Vagina (tissue), 2 donors: Measurements from ENCODE around the gene BPTF.

Source experiments
- POLR2A ChIP-seq, 2 donors: fragments of 450-650 bp; IDR thresholded peaks; one replicate each; pipeline ENCODE4 v1.6.1; 2017; ENCODE audit warnings: antibody characterized with exemption in 2 of 2, mild to moderate bottlenecking in 2 of 2, moderate library complexity in 2 of 2
- POLR2AphosphoS5 ChIP-seq, 2 donors: sonication (generic); formaldehyde crosslinking; IDR thresholded peaks; one replicate each; pipeline ENCODE4 v1.9.0; 2017; ENCODE audit warnings: antibody characterized with exemption in 2 of 2, mild to moderate bottlenecking in 2 of 2, low read depth in 1 of 2; ENCODE audit not compliant: insufficient read depth in 1 of 2
- TF ChIP-seq, protein P1 (sequence below), 3 experiments: fragments of 450-650 bp in 2 of 3; fragments of 200-600 bp in 1 of 3; sonication (generic) in 1 of 3; IDR thresholded peaks; one replicate each; pipeline ENCODE4 v1.5.1; 2017 to 2019; ENCODE audit warnings: antibody characterized with exemption in 3 of 3, mild to moderate bottlenecking in 2 of 3, moderate library complexity in 2 of 3

DNA sequence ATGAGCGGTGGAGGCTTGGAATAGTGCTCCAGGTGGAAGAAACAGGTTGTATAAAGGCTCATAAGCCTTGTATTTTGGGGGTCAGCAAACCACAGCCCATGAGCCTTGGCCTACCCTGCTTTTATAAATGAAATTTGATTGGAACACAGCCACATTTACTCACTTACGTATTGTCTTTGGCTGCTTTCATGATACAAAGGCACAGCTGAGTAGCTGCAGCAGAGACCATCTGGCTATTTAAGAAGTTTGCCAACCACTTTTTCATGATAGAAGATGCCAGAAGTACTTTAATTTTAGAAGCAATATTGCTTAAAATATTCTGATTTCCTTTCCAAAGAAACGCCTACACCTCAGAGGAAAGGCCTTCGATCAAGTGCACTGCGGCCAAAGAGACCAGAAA lies 97.2 kb downstream of the BPTF start:
- no peak for TF ChIP-seq POLR2AphosphoS5 (IDR thresholded peaks at IDR 0.05; ENCODE audit: insufficient read depth in 1 of 2, low read depth in 1 of 2)
- TF ChIP-seq, protein P1, sequence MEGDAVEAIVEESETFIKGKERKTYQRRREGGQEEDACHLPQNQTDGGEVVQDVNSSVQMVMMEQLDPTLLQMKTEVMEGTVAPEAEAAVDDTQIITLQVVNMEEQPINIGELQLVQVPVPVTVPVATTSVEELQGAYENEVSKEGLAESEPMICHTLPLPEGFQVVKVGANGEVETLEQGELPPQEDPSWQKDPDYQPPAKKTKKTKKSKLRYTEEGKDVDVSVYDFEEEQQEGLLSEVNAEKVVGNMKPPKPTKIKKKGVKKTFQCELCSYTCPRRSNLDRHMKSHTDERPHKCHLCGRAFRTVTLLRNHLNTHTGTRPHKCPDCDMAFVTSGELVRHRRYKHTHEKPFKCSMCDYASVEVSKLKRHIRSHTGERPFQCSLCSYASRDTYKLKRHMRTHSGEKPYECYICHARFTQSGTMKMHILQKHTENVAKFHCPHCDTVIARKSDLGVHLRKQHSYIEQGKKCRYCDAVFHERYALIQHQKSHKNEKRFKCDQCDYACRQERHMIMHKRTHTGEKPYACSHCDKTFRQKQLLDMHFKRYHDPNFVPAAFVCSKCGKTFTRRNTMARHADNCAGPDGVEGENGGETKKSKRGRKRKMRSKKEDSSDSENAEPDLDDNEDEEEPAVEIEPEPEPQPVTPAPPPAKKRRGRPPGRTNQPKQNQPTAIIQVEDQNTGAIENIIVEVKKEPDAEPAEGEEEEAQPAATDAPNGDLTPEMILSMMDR (IDR thresholded peaks at IDR 0.05) = no peak
- TF ChIP-seq POLR2A (IDR thresholded peaks at IDR 0.05) = no peak
